Spinal cord (tissue), 10 donors: ENCODE results near the gene TRIM38. TPM values are rescaled to one million over a fixed set of nuclear protein-coding genes. Genes with fewer than 3 reads are reported as not detected.

Source experiments
- DNase-seq, 6 donors: peaks; one replicate each; pipeline versions ENCODE4 v3.0.0 to v3.0.0-alpha.2; 2013 to 2015; ENCODE audit warnings: low spot score in 6 of 6, low read depth in 4 of 6
- H3K27ac ChIP-seq: one replicate; pipeline ENCODE4 v1.5.1; 2013; ENCODE audit warnings: low read depth, low read length, control low read depth
- H3K27me3 ChIP-seq: one replicate; pipeline ENCODE4 v1.6.1; 2013; ENCODE audit warnings: low read length; ENCODE audit not compliant: control insufficient read depth, insufficient read depth
- H3K36me3 ChIP-seq: one replicate; pipeline ENCODE4 v1.6.1; 2013; ENCODE audit warnings: low read length; ENCODE audit not compliant: control insufficient read depth, insufficient read depth
- H3K4me1 ChIP-seq: one replicate; pipeline ENCODE4 v1.6.1; 2013; ENCODE audit warnings: low read length; ENCODE audit not compliant: control insufficient read depth, insufficient read depth
- H3K4me3 ChIP-seq: one replicate; pipeline ENCODE4 v1.5.1; 2013; ENCODE audit warnings: low read depth, low read length, control low read depth
- H3K9me3 ChIP-seq: one replicate; pipeline ENCODE4 v1.6.1; 2013; ENCODE audit warnings: low read length; ENCODE audit not compliant: control insufficient read depth, insufficient read depth
- WGBS: methylation state at CpG from one replicate; pipeline ENCODE4 v1.1.5; 2013; ENCODE audit warnings: missing lambda C conversion rate; ENCODE audit not compliant: insufficient coverage; 5-methylcytosine and 5-hydroxymethylcytosine counted together
- polyA plus RNA-seq, 2 donors: library from polyadenylated mRNA; unstranded; fragments of 120-200 nt; gene quantifications; one replicate each; pipeline ENCODE4 v1.2.1, GENCODE V29; 2013; ENCODE audit not compliant: insufficient read length in 2 of 2
- small RNA-seq: library from RNA; depleted of rRNA; stranded (forward); fragments of <200 nt; gene quantifications from one replicate; pipeline ENCODE3, GENCODE V24; 2014; ENCODE audit warnings: low replicate concordance
- total RNA-seq, 2 donors: library from RNA; depleted of rRNA in 1 of 2; stranded (reverse); fragments of 120-200 nt in 1 of 2; fragments of >200 nt in 1 of 2; gene quantifications; one replicate each; pipeline versions ENCODE4 v1.2.3 to v1.2.4, GENCODE V29; 2013 to 2014
- donor health status: healthy.

The TRIM38 gene
- total and polyA plus RNA-seq, 4 donors, result 1.5 to 4.0 (median 2.8) TPM

DNA sequence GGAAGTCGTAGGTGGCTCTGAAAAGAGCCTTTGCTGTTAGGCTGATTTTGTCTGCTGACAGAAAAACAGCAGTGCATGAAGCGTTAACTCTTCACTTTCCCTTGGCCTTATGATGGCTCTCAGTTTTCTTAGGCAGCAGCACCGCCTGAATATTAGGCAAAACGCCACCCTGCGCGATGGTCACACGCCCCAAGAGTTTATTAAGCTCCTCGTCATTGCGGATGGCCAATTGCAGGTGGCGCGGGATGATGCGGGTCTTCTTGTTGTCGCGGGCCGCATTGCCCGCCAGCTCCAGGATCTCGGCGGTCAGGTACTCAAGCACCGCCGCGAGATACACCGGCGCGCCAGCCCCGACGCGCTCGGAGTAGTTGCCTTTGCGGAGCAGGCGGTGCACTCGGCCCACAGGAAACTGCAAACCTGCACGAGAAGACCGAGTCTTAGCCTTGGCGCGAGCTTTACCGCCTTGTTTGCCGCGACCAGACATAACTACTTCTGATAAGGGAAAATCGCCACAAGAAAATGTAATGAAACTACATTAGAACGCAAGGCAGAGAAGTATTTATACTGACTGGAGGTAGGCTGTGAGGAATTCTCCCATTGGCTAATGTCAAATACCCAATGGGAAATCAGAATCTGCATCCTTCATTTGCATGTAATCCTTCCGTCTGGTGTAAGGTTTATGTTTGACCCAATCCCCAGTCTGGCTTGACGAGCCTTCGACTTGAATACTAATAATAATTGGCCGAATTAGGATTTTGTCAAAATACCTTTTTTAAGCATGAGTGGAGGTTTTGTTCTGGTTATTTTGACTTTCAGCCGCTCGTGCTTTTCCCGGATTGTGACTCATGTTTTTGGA, 70.7 kb downstream of the TRIM38 start:
- H3K27ac ChIP-seq, result peak overlapping the region; percentile 96
- no peaks in the 10 kb centered on the region for H3K36me3 ChIP-seq
- H3K4me1 ChIP-seq, result peaks cover 15% of the 10 kb centered on the region
- peak overlapping the region; percentile 79 for H3K4me3 ChIP-seq
- 0% methylated on average over 44 of the region's 47 CpGs for WGBS
- H3K27me3 ChIP-seq, result no peaks in the 10 kb centered on the region
- DNase-seq, result peak; percentile 84 to 99 (median 93)
- H3K9me3 ChIP-seq, result no peaks in the 10 kb centered on the region

DNA sequence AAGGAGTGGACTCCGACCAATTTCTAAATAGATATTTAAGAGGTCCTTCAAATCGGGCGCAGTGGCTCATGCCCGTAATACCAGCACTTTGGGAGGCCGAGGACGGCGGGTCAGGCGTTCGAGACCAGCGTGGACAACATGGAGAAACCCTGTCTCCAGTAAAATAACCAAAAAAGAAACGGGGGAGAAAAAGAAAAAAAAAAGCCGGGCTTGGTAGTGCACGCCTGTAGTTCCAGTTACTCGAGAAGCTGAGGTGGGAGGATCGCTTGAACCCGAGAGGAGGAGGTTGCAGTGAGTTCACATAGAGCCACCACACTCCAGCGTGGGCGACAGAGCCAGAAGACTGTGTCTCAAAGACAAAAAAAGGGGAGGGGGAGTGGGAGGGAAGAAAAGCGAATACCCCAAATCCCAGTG, 71.3 kb downstream of the TRIM38 start:
- H3K27ac ChIP-seq, result peak overlapping the region; percentile 96
- DNase-seq, result no peak
- 2% methylated on average over 9 of the region's 19 CpGs for WGBS
- no peaks in the 10 kb centered on the region for H3K9me3 ChIP-seq
- peaks cover 15% of the 10 kb centered on the region for H3K4me1 ChIP-seq
- peak overlapping the region; percentile 79 for H3K4me3 ChIP-seq
- H3K27me3 ChIP-seq, result no peaks in the 10 kb centered on the region
- H3K36me3 ChIP-seq, result no peaks in the 10 kb centered on the region

DNA sequence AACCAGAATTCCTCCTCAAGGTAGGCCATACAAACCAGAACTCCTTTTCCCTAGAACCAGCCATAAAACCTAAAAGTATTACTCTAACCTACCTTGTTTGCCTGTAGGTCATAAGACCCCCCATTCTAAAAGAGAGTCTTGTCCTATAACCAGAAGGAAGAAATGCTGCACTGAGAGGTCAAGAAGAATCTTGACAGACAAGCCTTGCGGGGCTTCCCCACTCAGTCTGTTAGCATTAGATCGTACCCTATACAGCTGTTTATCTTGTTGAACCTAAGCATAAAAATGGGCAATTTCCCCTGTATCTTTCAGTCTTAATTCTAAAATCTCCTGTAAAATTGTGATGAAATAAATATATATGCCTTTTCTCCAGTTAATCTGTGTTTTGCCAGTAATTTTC, 72.3 kb downstream of the TRIM38 start:
- no peaks in the 10 kb centered on the region for H3K36me3 ChIP-seq
- H3K9me3 ChIP-seq, result no peaks in the 10 kb centered on the region
- WGBS, result no CpG with 5 or more reads among the region's 2 CpGs
- DNase-seq, result no peak
- no peaks in the 10 kb centered on the region for H3K27me3 ChIP-seq
- H3K4me3 ChIP-seq, result no peak overlapping the region
- peaks cover 15% of the 10 kb centered on the region for H3K4me1 ChIP-seq
- no peak overlapping the region for H3K27ac ChIP-seq

Small RNA genes within 50 kb of the gene (small RNA-seq; reads per million reads assigned to genes)
- not detected for gene HIST1H1PS2

Other genes with a start within 250 kb of the TRIM38 start
- not detected for gene SLC17A4, start 208.1 kb upstream of the TRIM38 start, total RNA-seq
- not detected for gene SLC17A4, start 208.1 kb upstream of the TRIM38 start, polyA plus RNA-seq
- gene SLC17A1, start 130.8 kb upstream of the TRIM38 start, total RNA-seq, result not detected
- under 1 TPM in 1 of 2 donors, not detected in 1; 0.12 TPM for gene SLC17A1, start 130.8 kb upstream of the TRIM38 start, polyA plus RNA-seq
- gene SLC17A3, start 88.6 kb upstream of the TRIM38 start, total RNA-seq, result not detected
- not detected for gene SLC17A3, start 88.6 kb upstream of the TRIM38 start, polyA plus RNA-seq
- not detected for gene SLC17A2, start 32.1 kb upstream of the TRIM38 start, total RNA-seq
- not detected for gene SLC17A2, start 32.1 kb upstream of the TRIM38 start, polyA plus RNA-seq
- gene HFE, start 124.6 kb downstream of the TRIM38 start, total RNA-seq, result 1 to 10 TPM; 5.9 to 8.9 TPM
- gene HFE, start 124.6 kb downstream of the TRIM38 start, polyA plus RNA-seq, result 1 to 10 TPM; 4.2 to 4.7 TPM